Tongue (tissue), 2 donors: Measurements from ENCODE around the gene ENTPD7. TPM values are rescaled to one million over a fixed set of nuclear protein-coding genes. Genes with fewer than 3 reads are reported as not detected.
"Not testable (repeated sequence)": the region's sequence is repeated elsewhere in the genome, so short reads cannot be mapped to it uniquely, and the experiment has no call there.

Source experiments
- DNase-seq: peaks from one replicate; pipeline ENCODE4 v3.0.0-alpha.2; 2015
- total RNA-seq: library from RNA; depleted of rRNA; stranded (reverse); fragments of >200 nt; gene quantifications from one replicate; pipeline ENCODE4 v1.2.3, GENCODE V29; 2014

The ENTPD7 gene
- total RNA-seq = 9.7 TPM

GRCh38 chr10:99659031-99659867, at the start of gene ENTPD7:
Gene ENTPD7, plus strand, starts transcription at chr10:99659509. Its CDS starts 448 bp downstream, at chr10:99659957.
- DNase-seq = peak; percentile 95

- no peak for DNase-seq
These were observed 49.1 kb upstream of the ENTPD7 start for GRCh38 chr10:99610221-99610620.

- DNase-seq = no peak
These were observed 48.0 kb upstream of the ENTPD7 start for GRCh38 chr10:99611326-99611725.

GRCh38 chr10:99612167-99612831, 47.0 kb upstream of the ENTPD7 start:
- DNase-seq = peak; percentile 81

- no peak for DNase-seq
These were observed 43.9 kb upstream of the ENTPD7 start for GRCh38 chr10:99615426-99615825.

- DNase-seq = no peak
These were observed 41.6 kb upstream of the ENTPD7 start for GRCh38 chr10:99617696-99618095.

- no peak for DNase-seq
These were observed 40.1 kb upstream of the ENTPD7 start for GRCh38 chr10:99619090-99619800.

GRCh38 chr10:99619851-99620710, 39.2 kb upstream of the ENTPD7 start, which contains the start of gene SLC25A28:
Gene SLC25A28, minus strand, starts transcription at chr10:99620439. Its CDS starts 104 bp downstream, at chr10:99620335.
- DNase-seq = peak; percentile 100

- peak; percentile 97 for DNase-seq
These were observed 38.4 kb upstream of the ENTPD7 start for GRCh38 chr10:99620711-99621453.

GRCh38 chr10:99621454-99622251, 37.7 kb upstream of the ENTPD7 start:
- DNase-seq = no peak

GRCh38 chr10:99623919-99624318, 35.4 kb upstream of the ENTPD7 start:
- DNase-seq = no peak

- not testable (repeated sequence) for DNase-seq
These were observed 34.2 kb upstream of the ENTPD7 start for GRCh38 chr10:99625124-99625523.

- DNase-seq = no peak
These were observed 30.2 kb upstream of the ENTPD7 start for GRCh38 chr10:99628923-99629624.

GRCh38 chr10:99629625-99629978, 29.7 kb upstream of the ENTPD7 start:
- no peak for DNase-seq

GRCh38 chr10:99630433-99630832, 28.9 kb upstream of the ENTPD7 start:
- peak; percentile 38 for DNase-seq

GRCh38 chr10:99630991-99631390, 28.3 kb upstream of the ENTPD7 start:
- no peak for DNase-seq

GRCh38 chr10:99631496-99631895, 27.8 kb upstream of the ENTPD7 start:
- no peak for DNase-seq

GRCh38 chr10:99633832-99634231, 25.5 kb upstream of the ENTPD7 start:
- no peak for DNase-seq

- DNase-seq = no peak
These were observed 11.6 kb upstream of the ENTPD7 start for GRCh38 chr10:99647601-99648151.
